Epithelial cell of prostate (primary cell): ENCODE data around the gene POLR1B.
A peak's percentile ranks its signal among the peaks of the same experiment; 100 is the strongest.
"Not testable (repeated sequence)": the region's sequence is repeated elsewhere in the genome, so short reads cannot be mapped to it uniquely, and the experiment has no call there.

Source experiments
- DNase-seq: peaks from one replicate; pipeline ENCODE4 v3.0.0-alpha.2; 2011; ENCODE audit warnings: low read depth, low spot score
- H3K27ac ChIP-seq: fragments of 450-650 bp; 2 replicates; pipeline ENCODE4 v1.5.1; 2017; ENCODE audit warnings: mild to moderate bottlenecking

The POLR1B gene

GRCh38 chr2:112542123-112542983, at the start of gene POLR1B:
POLR1B (plus strand) TSS chr2:112542465; CDS start chr2:112542495, 30 bp downstream.
- DNase-seq: peak; percentile 16
- H3K27ac ChIP-seq: peak within 1 kb of the TSS; percentile 58

DNA sequence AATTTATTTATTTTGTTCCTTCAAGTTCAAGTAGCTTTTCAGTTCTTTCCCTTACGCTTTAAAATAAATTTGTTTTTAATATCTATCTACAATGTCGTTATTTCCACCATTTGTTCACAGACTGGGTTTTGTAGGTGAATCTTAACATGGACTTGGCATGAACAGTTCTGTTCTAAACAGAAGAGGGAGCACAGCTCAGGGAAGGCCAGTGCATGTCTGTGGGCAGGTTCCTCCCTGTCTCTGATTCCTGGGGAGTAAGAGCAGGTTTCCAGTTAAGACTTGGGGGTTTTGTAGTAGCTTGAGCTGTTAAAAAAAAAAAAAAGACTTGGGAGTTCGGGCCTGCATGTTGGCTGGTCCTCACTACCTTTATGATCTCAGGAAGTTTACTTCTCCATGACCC, 49.2 kb upstream of the POLR1B start:
- peak overlapping the region; percentile 19 for H3K27ac ChIP-seq
- no peak for DNase-seq

DNA sequence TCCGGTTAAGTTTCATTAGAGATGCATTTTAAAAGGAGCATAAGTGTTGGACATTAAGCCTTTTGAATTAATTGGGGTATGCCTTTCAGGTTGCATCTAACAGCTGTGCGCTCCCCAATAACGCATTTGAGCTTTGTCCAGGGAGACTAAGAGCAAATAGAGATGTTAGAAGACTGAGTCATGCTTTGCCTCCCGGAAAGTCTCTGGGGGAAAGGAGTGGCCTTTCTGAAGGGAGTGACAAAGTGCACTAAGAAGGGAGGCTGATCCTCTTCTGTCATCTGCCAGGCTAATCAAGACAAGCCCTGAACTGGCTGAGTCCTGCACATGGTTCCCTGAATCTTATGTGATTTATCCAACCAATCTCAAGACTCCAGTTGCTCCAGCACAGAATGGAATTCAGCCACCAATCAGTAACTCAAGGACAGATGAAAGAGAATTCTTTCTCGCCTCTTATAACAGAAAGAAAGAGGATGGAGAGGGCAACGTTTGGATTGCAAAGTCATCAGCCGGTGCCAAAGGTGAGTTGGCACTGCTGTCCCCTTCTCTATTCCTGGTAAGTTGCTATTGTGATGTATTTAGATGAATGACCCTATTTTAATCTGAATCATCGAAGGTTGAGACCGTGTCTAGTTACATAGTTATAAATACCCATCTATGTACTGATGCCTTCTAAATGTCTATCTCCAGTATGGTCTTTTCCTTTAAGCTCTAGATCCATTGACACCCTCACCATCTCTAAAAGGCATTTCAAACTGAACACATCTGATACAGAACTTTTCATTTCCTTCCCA, 48.2 kb upstream of the POLR1B start:
- H3K27ac ChIP-seq: peak overlapping the region; percentile 19

DNA sequence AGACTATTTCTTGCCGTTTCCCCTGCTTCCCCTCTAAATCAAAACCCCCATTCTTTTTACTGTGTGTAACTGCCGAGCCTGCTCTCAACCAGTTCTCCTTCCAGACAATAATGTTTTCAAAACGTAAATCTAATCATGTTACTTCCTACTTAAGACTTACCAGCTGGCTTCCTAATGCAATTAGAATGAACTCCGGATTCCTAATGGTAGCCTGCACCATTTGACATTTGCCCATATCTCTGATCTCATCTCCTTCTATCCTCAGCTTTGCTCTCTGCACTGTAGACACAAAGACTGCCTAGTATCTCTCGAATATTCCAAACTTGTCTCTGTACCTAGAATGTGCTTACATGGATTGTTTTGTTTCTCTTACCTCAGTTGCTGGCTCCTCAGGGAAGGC, 47.4 kb upstream of the POLR1B start:
- DNase-seq: no peak
- H3K27ac ChIP-seq: no peak overlapping the region

More for the DNA sequence above, 48.2 kb upstream of the POLR1B start:
- peak; percentile 33 for DNase-seq

DNA sequence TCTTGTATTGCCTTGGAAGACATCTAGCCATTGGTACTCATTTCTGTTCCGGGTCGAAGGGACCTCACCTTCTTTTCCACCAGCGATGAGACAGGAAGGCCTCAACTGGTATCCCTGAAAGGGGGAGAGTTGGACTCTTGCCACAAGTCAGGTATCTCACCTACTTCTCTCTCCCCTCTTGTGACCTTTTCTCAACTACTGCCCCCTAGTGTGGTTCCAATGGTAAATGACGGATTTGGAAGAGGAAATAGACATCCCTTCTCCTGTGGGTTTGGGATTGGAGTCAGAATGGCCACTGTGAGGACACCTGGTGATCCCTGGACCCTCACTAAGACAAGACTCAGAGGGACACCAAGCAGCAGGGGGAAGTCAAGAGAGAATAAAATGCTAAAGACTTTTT, 46.4 kb upstream of the POLR1B start:
- not testable (repeated sequence) for DNase-seq

GRCh38 chr2:112500850-112501484, 41.3 kb upstream of the POLR1B start:
- not testable (repeated sequence) for DNase-seq, H3K27ac ChIP-seq

More for the DNA sequence above, 46.4 kb upstream of the POLR1B start:
- H3K27ac ChIP-seq: not testable (repeated sequence)

GRCh38 chr2:112509239-112509998, 32.8 kb upstream of the POLR1B start:
- not testable (repeated sequence) for DNase-seq, H3K27ac ChIP-seq

DNA sequence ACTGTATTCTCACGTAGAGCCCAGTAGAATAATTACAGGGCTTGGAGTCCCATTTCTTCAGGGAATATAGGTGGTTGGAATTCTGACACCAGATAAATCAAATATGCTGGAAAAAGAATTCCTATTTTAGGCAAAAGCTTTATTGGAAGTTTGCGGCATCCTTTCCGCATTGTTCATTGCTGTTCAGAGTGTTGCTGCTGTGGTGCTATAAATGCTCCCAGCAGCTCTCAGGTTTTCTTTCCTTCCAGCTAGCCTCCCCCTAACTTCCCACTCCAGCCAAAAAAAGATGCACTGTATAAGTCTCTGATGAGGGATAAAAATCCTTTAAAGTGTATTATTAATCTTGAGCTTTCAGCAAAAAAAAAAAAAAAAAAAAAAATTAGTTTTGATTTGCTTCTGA, 25.5 kb upstream of the POLR1B start:
- no peak overlapping the region for H3K27ac ChIP-seq
- no peak for DNase-seq

GRCh38 chr2:112518807-112519206, 23.5 kb upstream of the POLR1B start:
- no peak overlapping the region for H3K27ac ChIP-seq
- no peak for DNase-seq

DNA sequence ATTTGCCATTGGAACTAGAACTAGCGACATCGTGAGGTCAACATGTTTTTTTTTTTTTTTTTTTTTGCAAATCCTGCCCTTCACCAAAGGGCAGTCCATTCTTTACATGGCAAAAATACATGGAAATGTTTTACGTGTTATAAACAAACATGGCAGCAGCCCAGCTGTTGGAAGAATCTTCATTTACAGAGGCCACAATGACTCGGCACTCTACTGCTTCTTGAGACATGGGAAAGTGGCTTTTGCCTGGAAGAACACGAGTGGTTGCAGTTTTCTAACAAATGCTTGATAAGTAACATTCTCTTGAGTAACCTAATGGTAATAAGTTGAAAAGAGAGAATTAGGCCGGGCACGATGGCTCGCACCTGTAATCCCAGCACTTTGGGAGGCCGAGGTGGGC, 22.8 kb upstream of the POLR1B start:
- DNase-seq: no peak

DNA sequence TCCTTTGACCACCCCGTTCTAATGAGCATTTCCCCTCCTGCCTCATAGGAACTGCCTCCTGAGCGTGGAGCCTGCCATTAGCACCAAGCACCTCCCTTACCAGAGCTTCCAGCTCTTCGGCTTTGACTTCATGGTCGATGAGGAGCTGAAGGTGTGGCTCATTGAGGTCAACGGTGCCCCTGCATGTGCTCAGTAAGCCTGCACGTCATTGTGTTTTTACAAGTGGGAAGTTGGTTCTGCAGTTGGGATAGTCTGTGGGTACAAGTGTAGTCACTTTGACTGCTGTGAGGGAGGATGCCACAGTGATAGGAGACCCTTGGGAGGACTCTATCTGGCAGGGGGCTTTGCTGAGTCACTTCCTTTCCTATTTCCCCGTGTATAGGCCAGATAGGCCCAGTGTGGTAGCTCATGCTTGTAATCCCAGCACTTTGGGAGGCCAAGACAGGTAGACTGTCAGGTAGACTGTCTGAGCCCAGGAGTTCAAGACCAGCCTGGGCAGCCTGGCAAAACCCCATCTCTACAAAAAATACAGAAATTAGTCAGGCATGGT, 22.0 kb upstream of the POLR1B start:
- H3K27ac ChIP-seq: no peak overlapping the region
- no peak for DNase-seq

More for the DNA sequence above, 22.8 kb upstream of the POLR1B start:
- no peak overlapping the region for H3K27ac ChIP-seq

DNA sequence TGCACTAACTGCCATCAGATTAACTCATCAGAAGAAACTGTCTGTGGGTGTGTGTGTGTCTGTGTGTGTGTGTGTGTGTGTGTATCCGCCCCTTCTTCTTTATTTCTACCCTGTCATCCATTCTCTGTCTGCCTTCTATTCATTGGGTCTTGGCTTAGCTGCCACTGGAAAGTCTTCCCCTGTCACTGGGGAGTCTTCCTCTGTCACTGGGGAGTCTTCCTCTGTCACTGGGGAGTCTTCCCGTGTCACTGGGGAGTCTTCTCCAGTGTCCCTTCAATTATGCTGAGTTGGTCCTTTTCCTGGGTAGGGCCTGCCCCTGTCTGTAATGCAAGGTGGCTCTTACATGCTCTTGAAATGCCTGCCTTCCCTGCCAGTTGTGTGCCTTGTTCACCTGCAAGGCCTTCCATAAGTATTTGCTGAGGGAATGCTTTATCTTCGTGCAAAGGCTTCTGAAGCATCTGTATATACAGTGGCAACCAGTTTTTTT, 18.9 kb upstream of the POLR1B start:
- H3K27ac ChIP-seq: no peak overlapping the region
- DNase-seq: no peak

GRCh38 chr2:112524276-112524675, 18.0 kb upstream of the POLR1B start:
- DNase-seq, H3K27ac ChIP-seq: not testable (repeated sequence)

DNA sequence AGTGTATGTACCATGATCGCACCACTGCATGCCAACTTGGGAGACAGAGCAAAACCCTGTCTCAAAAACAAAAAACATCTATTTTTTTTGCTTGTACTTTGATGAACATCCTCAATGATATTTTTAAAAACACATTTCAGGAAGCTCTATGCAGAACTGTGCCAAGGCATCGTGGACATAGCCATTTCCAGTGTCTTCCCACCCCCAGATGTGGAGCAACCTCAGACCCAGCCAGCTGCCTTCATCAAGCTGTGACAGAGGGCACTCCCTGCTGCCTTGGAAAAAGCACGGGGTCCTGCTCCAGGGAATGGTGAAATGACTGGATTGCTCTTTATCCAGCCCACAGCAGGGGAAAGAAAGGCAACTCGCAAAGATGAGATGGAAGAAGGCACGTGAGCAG, 13.7 kb upstream of the POLR1B start:
- DNase-seq: no peak

DNA sequence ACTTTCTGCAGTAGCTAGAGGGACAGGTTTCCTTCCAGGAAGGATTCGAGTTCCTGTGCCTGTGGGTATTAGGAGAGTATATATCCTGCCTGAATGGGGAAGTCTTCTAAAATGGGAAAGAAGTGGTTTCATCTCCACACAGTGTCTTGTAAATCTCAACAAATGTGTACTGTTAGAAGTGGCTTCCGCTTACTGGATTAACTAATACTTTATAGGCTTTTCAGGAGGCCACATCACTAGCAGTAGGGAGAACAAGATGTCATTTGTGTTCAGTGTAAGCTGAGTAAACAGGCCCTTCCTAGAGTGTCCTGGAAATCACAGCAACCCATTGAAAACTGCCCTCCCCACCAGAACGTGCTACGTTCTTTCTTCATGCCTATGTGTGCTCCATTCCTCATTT, 12.5 kb upstream of the POLR1B start:
- DNase-seq: no peak
- H3K27ac ChIP-seq: no peak overlapping the region

More for the DNA sequence above, 13.7 kb upstream of the POLR1B start:
- H3K27ac ChIP-seq: no peak overlapping the region

- no peak overlapping the region for H3K27ac ChIP-seq
- DNase-seq: no peak
These were observed 11.5 kb upstream of the POLR1B start for GRCh38 chr2:112530728-112531127.

- no peak overlapping the region for H3K27ac ChIP-seq
- no peak for DNase-seq
These were observed 7.4 kb upstream of the POLR1B start for GRCh38 chr2:112534826-112535225.

DNA sequence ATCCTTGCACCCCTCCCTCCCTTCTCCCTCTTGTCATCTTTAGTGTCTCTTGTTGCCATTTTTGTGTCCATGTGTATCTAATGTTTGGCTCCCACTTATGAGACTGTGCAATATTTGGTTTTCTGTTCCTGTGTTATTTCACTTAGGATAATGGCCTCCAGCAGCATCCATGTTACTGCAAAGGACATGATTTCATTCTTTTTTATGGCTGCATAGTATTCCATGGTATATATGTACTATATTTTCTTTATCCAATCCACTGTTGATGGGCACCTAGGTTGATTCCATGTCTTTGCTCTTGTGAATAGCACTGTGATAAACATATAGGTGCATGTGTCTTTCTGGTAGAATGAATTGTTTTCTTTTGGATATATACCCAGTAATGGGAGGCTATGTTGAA, 5.6 kb upstream of the POLR1B start:
- not testable (repeated sequence) for H3K27ac ChIP-seq, DNase-seq

DNA sequence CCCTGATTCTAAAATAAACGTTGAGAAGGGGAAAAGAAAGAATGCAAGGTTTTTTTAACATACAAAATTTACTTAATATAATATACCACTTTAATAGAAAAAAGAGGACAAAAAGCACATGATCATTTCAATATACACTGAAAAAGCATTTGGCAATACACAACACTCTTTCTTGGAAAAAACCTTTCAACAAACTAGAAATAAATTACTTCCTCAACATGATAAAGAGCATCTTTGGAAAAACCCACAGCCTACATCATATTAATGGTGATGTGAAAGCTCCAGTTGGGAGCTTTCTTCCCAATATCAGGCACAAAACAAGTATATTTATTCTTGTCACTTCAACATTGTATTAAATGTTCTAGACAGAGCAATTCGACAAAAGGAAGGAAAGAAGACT, 3.0 kb upstream of the POLR1B start:
- DNase-seq: no peak

GRCh38 chr2:112540906-112541305, 1.4 kb upstream of the POLR1B start:
- H3K27ac ChIP-seq: no peak overlapping the region
- no peak for DNase-seq

More for the DNA sequence above, 3.0 kb upstream of the POLR1B start:
- no peak overlapping the region for H3K27ac ChIP-seq
